Measurements from ENCODE around the gene SLC25A24.

Gene SLC25A24

GRCh38 chr1:108106775-108107174, 93.4 kb downstream of the SLC25A24 start:
- no peak for DNase-seq (ENCODE audit: low read depth in 2 of 2)

- no peak for DNase-seq (ENCODE audit: low read depth in 2 of 2)
Measured at GRCh38 chr1:108100148-108100547, 100.0 kb downstream of the SLC25A24 start.

- DNase-seq (ENCODE audit: low read depth in 2 of 2), result no peak
Measured at GRCh38 chr1:108097018-108097417, 103.1 kb downstream of the SLC25A24 start.

GRCh38 chr1:108096089-108096488, 104.1 kb downstream of the SLC25A24 start:
- DNase-seq (ENCODE audit: low read depth in 2 of 2), result no peak

DNA sequence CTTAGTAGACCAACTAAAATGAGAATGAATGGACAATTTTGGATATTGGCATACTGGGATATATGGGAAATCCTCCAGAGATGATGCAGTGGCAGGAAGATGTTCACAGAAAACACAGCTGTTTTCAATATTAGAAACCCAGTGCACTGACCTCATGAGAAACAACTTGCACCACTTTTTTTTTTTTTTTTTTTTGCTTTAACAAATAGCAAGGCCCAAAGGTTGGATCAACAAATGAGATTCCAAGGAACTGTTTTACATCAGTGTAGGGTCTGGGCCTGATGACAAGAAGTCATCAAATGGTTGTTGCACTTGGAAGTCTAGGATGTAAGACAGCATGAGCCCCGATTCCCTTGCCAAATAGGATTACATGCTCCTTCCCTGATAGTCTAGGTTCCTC, 110.7 kb downstream of the SLC25A24 start:
- DNase-seq (ENCODE audit: low read depth in 2 of 2), result no peak

DNA sequence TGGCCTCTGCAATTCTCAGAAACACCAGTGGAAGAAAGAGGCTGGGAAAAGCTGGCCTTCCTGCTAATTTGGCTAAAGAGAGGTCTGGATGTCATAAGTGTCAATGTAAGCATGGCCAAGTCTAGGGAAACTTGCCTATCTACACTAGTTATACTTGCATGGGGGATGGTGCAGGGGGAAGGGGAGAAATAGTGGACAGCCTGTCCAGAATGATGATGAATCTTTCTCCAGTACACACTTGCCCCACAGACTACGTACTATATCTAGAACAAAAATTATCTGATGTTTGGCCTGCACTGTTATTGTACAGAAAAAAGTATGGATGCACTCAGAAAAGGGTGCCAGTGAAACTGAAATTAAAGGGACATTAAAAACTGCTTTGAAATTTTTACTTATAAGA, 114.5 kb downstream of the SLC25A24 start:
- DNase-seq (ENCODE audit: low read depth in 2 of 2), result no peak

DNA sequence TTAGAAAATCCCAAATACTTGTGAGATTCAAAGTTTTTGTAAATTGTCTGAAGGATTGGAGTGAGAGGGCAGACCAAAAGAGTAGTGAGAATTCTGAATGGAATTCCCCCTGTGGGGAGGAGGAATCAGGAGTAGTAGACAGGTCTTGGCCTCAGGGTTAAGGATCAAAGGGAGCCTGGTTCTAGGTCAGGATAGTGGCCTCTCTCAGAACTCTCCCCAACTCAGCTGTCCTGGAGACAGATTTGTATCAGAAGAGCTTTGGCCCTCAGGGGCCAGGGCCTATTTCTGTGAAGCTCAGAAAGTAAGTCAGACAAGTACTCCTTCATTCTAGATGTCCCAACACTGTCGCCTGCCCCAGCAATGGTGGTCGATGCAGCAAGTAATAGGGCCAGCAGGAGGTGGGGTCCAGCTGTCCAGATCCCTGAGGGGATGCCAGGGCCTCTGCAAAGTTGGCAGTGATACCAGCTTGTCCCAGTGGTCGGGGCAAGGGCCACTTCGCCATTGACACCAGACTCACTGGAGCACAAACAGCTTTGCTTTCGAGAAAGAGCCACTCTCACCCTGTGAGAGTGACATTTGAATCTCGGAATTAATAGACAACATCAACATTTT, 115.2 kb downstream of the SLC25A24 start:
- DNase-seq (ENCODE audit: low read depth in 2 of 2), result no peak

Measured in stimulated activated CD4-positive, alpha-beta T cell treated with anti-CD3 and anti-CD28 coated beads, Interleukin-15, amount 100 ng/mL, for 48 hours (primary cell).